ENCODE data around the gene LRFN4. TPM values are rescaled to one million over a fixed set of nuclear protein-coding genes. Genes with fewer than 3 reads are reported as not detected.

The LRFN4 gene
- total and polyA plus RNA-seq, 2 of the 13 experiments (the other 11 are each of a cell fraction or from before 2014, with no cell fraction given) = 1.3 to 6.8 TPM

GRCh38 chr11:66842896-66843775 lies 13.7 kb upstream of the LRFN4 start, which contains the start of gene RCE1 (continued):
- TF ChIP-seq ZZZ3 (CRISPR knock-in tag; IDR thresholded peaks at IDR 0.05; ENCODE audit: borderline replicate concordance) (no peak), ZNF142 (CRISPR knock-in tag; IDR thresholded peaks at IDR 0.05) (no peak), TSC22D2 (CRISPR knock-in tag; IDR thresholded peaks at IDR 0.05; ENCODE audit: borderline replicate concordance) (no peak), GATAD2A (CRISPR knock-in tag; IDR thresholded peaks at IDR 0.05) (no peak), ZNF607 (CRISPR knock-in tag; IDR thresholded peaks at IDR 0.05; ENCODE audit: borderline replicate concordance) (0 out of 2 replicates have a peak, but pooled peaks have one; percentile 37), ZNF230 (CRISPR knock-in tag; IDR thresholded peaks at IDR 0.05) (peak; percentile 5; the same call in 1 of the 2 replicates), ZNF501 (CRISPR knock-in tag; IDR thresholded peaks at IDR 0.05) (peak; percentile 79), TMF1 (CRISPR knock-in tag; IDR thresholded peaks at IDR 0.05; ENCODE audit: low read depth) (peak; percentile 34; the same call in 1 of the 2 replicates), FOXJ3 (CRISPR knock-in tag; IDR thresholded peaks at IDR 0.05; ENCODE audit: borderline replicate concordance) (no peak), NFYC (CRISPR knock-in tag; IDR thresholded peaks at IDR 0.05) (no peak), ZNF274 (CRISPR knock-in tag; IDR thresholded peaks at IDR 0.05) (no peak), IRF9 (CRISPR knock-in tag; IDR thresholded peaks at IDR 0.05; ENCODE audit: borderline replicate concordance) (peak; percentile 59; the same call in 1 of the 2 replicates), ERF (CRISPR knock-in tag; IDR thresholded peaks at IDR 0.05) (peak; percentile 34; the same call in 1 of the 2 replicates), ZNF496 (CRISPR knock-in tag; IDR thresholded peaks at IDR 0.05; ENCODE audit: insufficient replicate concordance) (no peak), ATF7-NPFF (CRISPR knock-in tag; IDR thresholded peaks at IDR 0.05; ENCODE audit: low read depth) (peak; percentile 78), FIP1L1 (IDR thresholded peaks at IDR 0.05; ENCODE audit: borderline replicate concordance, insufficient read depth, low read depth, low read length) (0 out of 2 replicates have a peak, but pooled peaks have one; percentile 70), HDAC2 (CRISPR knock-in tag; IDR thresholded peaks at IDR 0.05) (no peak; the same call in 1 of the 2 replicates)
- TF ChIP-seq, protein P1, sequence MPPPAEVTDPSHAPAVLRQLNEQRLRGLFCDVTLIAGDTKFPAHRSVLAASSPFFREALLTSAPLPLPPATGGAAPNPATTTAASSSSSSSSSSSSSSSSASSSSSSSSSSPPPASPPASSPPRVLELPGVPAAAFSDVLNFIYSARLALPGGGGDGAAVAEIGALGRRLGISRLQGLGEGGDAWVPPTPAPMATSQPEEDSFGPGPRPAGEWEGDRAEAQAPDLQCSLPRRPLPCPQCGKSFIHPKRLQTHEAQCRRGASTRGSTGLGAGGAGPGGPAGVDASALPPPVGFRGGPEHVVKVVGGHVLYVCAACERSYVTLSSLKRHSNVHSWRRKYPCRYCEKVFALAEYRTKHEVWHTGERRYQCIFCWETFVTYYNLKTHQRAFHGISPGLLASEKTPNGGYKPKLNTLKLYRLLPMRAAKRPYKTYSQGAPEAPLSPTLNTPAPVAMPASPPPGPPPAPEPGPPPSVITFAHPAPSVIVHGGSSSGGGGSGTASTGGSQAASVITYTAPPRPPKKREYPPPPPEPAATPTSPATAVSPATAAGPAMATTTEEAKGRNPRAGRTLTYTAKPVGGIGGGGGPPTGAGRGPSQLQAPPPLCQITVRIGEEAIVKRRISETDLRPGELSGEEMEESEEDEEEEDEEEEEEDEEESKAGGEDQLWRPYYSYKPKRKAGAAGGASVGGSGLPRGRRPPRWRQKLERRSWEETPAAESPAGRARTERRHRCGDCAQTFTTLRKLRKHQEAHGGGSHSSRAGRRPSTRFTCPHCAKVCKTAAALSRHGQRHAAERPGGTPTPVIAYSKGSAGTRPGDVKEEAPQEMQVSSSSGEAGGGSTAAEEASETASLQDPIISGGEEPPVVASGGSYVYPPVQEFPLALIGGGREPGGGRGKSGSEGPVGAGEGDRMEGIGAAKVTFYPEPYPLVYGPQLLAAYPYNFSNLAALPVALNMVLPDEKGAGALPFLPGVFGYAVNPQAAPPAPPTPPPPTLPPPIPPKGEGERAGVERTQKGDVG (CRISPR knock-in tag; IDR thresholded peaks at IDR 0.05; ENCODE audit: borderline replicate concordance) = no peak
